AG09319 (cell line): ENCODE results near the gene LUZP1.
"Not testable (repeated sequence)": the region's sequence is repeated elsewhere in the genome, so short reads cannot be mapped to it uniquely, and the experiment has no call there.

Experiments used
- DNase-seq: peaks from one replicate; pipeline ENCODE4 v3.0.0-alpha.2; 2010; ENCODE audit warnings: low read depth; ENCODE audit errors: extremely low read depth
- TF ChIP-seq, protein P1 (sequence below): IDR thresholded peaks from 2 replicates; pipeline ENCODE4 v1.5.1; 2011; ENCODE audit warnings: low read depth, mild to moderate bottlenecking, inconsistent platforms, low read length, moderate library complexity

The LUZP1 gene

DNA sequence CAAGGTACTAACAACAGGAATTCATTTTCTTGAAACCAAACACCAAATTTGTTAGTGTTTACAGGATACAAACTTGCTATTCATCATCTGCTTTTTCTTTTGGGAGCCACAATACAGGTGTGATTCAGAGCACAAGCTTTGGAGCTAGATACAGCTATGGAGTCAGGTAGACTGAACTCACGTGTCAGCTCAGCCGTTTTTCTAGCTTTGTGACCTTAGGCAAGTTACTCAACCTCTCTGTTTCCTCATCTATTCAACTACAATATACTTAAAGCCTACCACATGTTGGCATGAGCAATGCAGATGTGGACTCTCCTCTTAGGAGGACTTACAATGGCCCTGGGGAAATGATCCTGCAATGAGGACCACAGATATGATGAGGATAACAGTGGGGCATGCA, 42.3 kb upstream of the LUZP1 start:
- TF ChIP-seq, protein P1, sequence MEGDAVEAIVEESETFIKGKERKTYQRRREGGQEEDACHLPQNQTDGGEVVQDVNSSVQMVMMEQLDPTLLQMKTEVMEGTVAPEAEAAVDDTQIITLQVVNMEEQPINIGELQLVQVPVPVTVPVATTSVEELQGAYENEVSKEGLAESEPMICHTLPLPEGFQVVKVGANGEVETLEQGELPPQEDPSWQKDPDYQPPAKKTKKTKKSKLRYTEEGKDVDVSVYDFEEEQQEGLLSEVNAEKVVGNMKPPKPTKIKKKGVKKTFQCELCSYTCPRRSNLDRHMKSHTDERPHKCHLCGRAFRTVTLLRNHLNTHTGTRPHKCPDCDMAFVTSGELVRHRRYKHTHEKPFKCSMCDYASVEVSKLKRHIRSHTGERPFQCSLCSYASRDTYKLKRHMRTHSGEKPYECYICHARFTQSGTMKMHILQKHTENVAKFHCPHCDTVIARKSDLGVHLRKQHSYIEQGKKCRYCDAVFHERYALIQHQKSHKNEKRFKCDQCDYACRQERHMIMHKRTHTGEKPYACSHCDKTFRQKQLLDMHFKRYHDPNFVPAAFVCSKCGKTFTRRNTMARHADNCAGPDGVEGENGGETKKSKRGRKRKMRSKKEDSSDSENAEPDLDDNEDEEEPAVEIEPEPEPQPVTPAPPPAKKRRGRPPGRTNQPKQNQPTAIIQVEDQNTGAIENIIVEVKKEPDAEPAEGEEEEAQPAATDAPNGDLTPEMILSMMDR: no peak
- DNase-seq: no peak

DNA sequence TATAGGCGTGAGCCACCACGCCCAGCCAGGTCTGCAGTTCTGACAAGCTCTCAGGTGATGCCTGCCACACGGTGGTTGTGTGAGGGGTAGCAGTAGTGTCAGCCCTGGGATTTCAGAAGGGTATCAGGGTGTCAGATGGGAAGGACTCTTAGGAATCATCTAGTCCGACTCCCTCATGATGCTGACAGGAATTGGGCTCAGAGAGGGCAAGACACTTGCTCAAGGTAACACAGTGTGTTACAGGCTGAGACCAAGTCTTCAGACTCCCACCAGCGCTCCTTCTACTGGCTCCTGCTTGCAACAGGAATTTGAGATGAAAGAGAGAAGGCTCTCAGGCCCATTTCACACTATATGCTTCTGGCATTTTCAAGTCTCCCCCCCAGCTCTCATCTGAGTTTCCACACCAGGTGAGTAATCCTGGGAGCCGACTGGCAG, 41.7 kb upstream of the LUZP1 start:
- DNase-seq: no peak
- TF ChIP-seq, protein P1: no peak

DNA sequence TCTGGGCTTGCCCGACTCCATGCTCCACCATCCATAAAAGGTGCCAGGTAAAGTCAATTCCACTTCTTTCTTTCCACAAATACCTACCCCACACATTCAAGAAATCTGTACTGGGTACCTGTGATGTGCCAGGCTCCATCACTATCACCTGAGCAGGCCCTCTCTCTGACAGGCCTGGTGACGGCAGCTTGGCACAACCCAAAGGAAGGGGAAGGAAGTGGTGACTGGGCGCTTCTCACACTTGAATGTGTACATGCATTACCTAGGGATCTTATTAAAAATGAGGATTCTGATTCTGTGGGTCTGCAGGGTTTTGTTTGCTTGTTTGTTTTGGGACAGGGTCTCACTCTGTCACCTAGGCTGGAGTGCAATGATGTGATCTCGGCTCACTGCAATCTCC, 41.1 kb upstream of the LUZP1 start:
- TF ChIP-seq, protein P1: no peak
- DNase-seq: no peak

DNA sequence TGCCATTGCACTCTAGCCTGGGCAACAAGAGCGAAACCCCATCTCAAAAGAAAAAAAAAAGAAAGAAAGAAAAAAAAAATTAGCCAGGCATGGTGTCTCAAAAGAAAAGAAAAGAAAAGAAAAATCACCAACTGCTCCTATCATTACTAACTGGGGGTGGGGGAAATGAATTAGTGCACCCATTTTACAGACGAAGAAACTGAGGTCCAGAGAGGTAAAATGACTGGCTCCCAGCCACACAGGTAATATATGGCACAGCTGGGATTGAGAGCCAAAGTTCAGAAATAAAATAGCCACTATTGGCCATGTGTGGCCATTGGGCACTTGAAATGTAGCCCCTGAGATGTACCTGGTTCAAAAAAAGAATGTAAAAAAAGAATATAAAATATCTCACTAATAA, 39.9 kb upstream of the LUZP1 start:
- TF ChIP-seq, protein P1: no peak
- no peak for DNase-seq

DNA sequence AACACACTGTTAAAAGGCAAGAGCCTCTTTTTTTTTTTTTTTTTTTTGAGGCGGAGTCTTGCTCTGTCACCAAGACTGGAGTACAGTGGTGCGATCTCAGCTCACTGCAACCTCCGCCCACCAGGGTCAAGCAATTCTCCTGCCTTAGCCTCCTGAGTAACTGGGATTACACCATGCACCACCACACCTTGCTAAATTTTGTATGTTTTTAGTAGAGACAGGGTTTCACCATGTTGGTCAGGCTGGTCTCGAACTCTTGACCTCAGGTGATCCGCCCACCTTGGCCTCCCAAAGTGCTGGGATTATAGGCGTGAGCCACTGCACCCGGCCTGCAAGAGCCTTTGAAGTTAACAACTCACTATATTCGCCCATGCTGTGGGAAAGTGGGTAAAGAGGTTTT, 39.1 kb upstream of the LUZP1 start:
- not testable (repeated sequence) for DNase-seq

DNA sequence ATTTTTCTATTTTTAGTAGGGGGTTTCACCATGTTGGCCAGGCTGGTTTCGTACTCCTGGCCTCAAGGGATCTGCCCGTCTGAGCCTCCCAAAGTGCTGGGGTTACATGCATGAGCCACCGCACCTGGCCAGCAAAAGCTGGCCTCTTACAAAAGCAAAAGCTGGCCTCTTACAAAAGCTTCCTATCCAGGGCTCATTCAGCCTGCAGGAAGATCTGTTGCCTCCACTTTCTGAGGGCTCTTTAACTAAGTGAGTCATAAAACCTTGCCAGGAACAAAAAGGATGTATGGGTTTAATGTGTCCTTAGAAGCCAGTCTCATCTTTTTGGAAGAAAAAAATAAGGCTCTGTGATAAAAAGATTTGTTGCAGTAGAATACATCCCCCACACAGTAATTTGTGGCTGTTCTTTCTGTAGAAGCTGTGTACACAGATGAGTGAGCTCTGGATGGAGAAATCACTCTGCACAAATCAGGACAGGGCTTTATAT, 33.6 kb upstream of the LUZP1 start:
- TF ChIP-seq, protein P1: no peak
- DNase-seq: no peak

DNA sequence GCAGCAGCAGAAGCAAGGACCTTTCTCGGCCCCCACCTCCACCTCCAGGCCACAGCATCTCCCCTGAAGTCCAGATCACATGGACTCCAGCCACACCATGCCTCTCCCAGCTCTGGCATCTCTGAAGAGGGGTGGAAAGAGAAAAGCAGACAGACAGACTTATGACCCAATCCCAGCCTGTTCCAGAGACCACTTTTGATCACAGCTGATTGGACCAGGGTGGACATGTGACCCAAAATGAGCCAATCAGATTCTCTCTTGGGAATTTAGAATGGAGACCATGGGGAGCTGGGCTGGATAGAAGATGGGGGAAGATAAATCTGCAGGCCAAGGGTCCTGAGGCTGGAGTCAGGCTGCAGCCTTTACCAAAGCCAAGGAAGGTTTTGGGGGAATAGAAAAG, 32.2 kb upstream of the LUZP1 start:
- TF ChIP-seq, protein P1: no peak
- DNase-seq: no peak

DNA sequence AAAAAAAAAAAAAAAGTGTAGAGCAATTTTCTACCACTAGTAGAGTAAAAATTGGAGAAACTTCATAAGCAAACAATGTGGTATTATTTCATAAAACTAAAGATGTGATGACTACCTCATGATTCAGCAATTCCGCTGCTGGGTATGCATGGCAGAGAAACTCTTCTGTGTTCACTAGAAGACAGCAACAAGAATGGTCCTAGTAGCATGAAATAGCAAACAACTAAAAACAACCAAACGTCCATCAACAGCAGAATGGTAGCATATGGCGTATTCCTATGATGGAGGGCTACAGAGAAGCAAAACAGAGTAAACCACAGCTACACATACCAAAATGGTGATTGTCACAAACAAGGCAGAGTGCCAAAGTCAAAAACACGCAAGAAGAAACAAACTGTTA, 29.7 kb upstream of the LUZP1 start:
- TF ChIP-seq, protein P1: no peak
- DNase-seq: peak; percentile 84
